HL-60 (cell line): Measurements from ENCODE around the gene OR2AG2.

ENCODE experiments used
- DNase-seq, 2 experiments: peaks; one replicate each; pipeline ENCODE4 v3.0.0-alpha.2; 2010 to 2020; ENCODE audit warnings: low read depth in 1 of 2, low spot score in 1 of 2
- H3K27ac ChIP-seq: fragments of 250-450 bp; sonication (Bioruptor Pico); replicated peaks from 2 replicates; pipeline ENCODE4 v1.5.1; 2020; ENCODE audit warnings: mild to moderate bottlenecking, moderate library complexity
- H3K27me3 ChIP-seq: fragments of 250-450 bp; sonication (Bioruptor Pico); 2 replicates; pipeline ENCODE4 v1.5.1; 2021; ENCODE audit warnings: mild to moderate bottlenecking, moderate library complexity; ENCODE audit not compliant: insufficient read depth, poor library complexity, severe bottlenecking
- H3K4me3 ChIP-seq: replicated peaks from 2 replicates; pipeline ENCODE4 v1.5.1; 2011; ENCODE audit warnings: mild to moderate bottlenecking, control low read depth, low read length; ENCODE audit not compliant: insufficient read depth
- CTCF ChIP-seq: IDR thresholded peaks from one replicate; pipeline ENCODE4 v1.5.1; 2011; ENCODE audit warnings: low read length, control low read depth, inconsistent platforms; ENCODE audit not compliant: insufficient read depth
- GABPA ChIP-seq: IDR thresholded peaks from 2 replicates; pipeline ENCODE4 v1.6.1; 2012; ENCODE audit warnings: low read depth
- POLR2AphosphoS5 ChIP-seq: IDR thresholded peaks from 2 replicates; pipeline ENCODE4 v1.6.1; 2012; ENCODE audit warnings: low read depth
- REST ChIP-seq: IDR thresholded peaks from 2 replicates; pipeline ENCODE4 v1.6.1; 2012; ENCODE audit warnings: low read depth; ENCODE audit not compliant: insufficient replicate concordance
- SPI1 ChIP-seq: IDR thresholded peaks from 2 replicates; pipeline ENCODE4 v1.6.1; 2012; ENCODE audit warnings: low read depth, mild to moderate bottlenecking, borderline replicate concordance

The OR2AG2 gene

DNA sequence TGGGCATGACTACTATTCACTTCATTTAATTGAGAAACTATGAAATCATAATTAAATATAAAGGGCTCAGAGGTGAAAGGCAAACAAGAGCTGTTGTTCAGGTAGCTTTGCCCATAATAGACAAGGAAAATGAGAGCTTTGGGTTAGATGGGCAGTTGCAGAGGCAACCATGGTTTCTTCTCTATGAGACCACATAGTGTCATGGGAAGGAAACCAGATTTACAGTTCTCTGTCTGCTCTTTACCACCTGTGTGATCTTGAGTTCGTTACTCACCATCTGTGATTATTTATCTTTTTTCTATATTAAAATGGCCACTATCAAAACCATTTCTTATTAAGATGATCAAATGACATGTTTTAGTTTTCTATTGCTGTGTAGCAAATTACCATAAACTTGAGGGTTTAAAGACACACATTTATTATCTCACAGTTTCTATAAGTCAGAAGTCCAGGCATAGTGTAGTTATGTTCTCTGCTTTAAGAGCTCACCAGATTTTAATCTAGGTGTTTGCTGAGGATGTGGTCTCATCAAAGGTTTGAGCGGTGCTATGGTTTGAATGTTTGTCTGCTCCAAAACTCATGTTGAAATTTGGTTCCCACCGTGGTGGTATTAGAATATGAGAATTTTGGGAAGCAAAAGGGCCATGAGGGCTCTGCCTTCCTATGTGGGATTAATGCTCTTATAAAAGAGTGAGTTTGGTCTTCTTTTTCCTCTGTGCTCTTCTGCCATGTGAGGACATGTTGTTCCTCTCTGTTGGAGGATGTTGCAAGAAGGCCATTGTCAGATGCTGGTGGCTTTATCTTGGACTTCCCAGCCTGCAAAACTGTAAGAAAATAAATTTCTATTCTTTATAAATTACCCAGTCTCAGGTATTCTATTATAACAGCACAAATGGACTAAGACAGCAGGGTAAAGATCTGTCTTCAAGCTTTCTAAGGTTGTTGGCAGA lies 38.2 kb downstream of the OR2AG2 start:
- Histone ChIP-seq H3K27me3 (no peaks in the 10 kb centered on the region), H3K27ac (no peak overlapping the region), H3K4me3 (no peak overlapping the region)
- no peak for DNase-seq
- TF ChIP-seq SPI1: 0 out of 2 replicates have a peak, but pooled peaks have one; percentile 10
- no peak for TF ChIP-seq CTCF

DNA sequence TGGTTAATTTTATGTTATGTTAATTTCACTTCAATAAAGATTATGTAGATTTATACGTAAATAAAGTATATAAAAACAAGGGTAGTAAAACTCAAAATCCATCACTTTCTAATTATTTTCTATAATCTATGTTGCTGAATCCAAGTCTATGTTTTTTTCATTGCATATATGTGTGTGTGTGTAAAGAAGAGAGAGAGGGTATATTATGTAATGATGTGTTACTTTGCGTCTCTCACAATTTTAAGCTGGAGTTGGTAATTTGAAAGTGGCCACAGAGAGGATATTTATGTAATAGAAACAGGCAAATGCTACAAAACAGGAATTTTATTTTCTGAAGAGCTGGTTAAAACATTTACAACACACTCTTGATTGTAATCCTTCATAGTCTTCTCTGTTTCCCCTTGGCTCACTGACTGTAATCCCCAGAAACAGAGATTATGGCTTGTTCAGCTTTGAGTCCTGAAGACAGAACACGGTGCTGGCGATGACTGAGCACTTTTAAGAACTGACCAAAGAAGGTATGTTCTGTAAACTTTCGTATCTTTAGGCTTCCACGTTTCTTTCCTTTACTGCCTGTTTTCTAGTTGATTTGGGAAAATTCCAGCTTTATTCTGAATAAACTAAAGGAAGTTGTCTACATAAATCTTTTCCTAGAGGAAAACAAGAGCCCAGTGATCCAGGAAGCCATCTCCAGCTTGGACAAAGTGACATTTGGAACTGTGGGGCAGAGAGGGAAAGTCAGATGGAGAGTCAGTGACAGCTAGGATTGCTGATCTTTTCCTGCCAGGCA lies 43.6 kb downstream of the OR2AG2 start:
- Histone ChIP-seq H3K27me3 (no peaks in the 10 kb centered on the region), H3K4me3 (no peak overlapping the region), H3K27ac (no peak overlapping the region)
- TF ChIP-seq REST: no peak
- TF ChIP-seq POLR2AphosphoS5: no peak
- TF ChIP-seq SPI1: no peak
- no peak for DNase-seq

- TF ChIP-seq POLR2AphosphoS5: no peak
- TF ChIP-seq CTCF: no peak
- no peak for TF ChIP-seq SPI1
- no peak for TF ChIP-seq GABPA
- TF ChIP-seq REST: no peak
- Histone ChIP-seq H3K27me3 (no peaks in the 10 kb centered on the region), H3K27ac (no peak overlapping the region), H3K4me3 (no peak overlapping the region)
- no peak for DNase-seq
Measured at GRCh38 chr11:6725386-6725896, 46.3 kb downstream of the OR2AG2 start.

DNA sequence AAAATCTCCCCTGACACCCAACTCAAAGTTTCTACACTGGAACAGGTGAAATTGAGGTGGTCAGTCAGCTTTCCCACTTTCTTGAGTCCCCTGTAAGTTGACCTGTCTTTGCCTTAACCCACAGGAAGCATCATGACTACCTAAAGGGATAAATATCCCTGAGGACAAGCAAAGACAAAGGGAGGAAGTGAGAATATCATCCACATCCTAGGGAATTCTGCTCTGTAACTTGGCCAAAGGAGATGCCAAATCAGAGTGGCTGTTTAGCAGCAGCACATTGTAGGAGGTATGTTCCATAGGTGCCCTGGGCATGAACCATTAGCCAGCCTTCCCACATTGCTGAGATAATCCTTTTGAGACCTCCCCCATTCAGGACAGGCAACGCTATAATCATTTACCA lies 47.8 kb downstream of the OR2AG2 start:
- H3K27ac ChIP-seq: no peak overlapping the region
- no peak overlapping the region for H3K4me3 ChIP-seq
- H3K27me3 ChIP-seq: no peaks in the 10 kb centered on the region
- no peak for TF ChIP-seq SPI1
- DNase-seq: no peak
